AG09309 (cell line): ENCODE results near the gene FSTL3.

Source experiments
- DNase-seq: peaks from one replicate; pipeline ENCODE4 v3.0.0-alpha.2; 2010; ENCODE audit warnings: low read depth
- H3K4me3 ChIP-seq: 2 replicates; pipeline ENCODE4 v1.5.1; 2011; ENCODE audit warnings: mild to moderate bottlenecking, low read depth, low read length, moderate library complexity; ENCODE audit not compliant: control insufficient read depth
- CTCF ChIP-seq: IDR thresholded peaks from 2 replicates; pipeline ENCODE4 v1.5.1; 2011; ENCODE audit warnings: mild to moderate bottlenecking, low read depth, low read length, inconsistent platforms; ENCODE audit not compliant: insufficient read depth, control insufficient read depth; ENCODE audit errors: missing control alignments

Gene FSTL3

GRCh38 chr19:658059-658839 is 17.9 kb upstream of the FSTL3 start:
- no peak overlapping the region for H3K4me3 ChIP-seq
- no peak for TF ChIP-seq CTCF
- DNase-seq = no peak

- no peak for TF ChIP-seq CTCF
- H3K4me3 ChIP-seq = no peak overlapping the region
- no peak for DNase-seq
These were observed 17.0 kb upstream of the FSTL3 start for GRCh38 chr19:658916-659839.

- no peak for DNase-seq
- TF ChIP-seq CTCF = no peak
- H3K4me3 ChIP-seq = peak overlapping the region; percentile 73
These were observed 15.3 kb upstream of the FSTL3 start for GRCh38 chr19:660793-661426.

- no peak for DNase-seq
- TF ChIP-seq CTCF = no peak
- peak overlapping the region; percentile 73 for H3K4me3 ChIP-seq
These were observed 14.6 kb upstream of the FSTL3 start for GRCh38 chr19:661427-662196.

- DNase-seq = no peak
- peak overlapping the region; percentile 73 for H3K4me3 ChIP-seq
- no peak for TF ChIP-seq CTCF
These were observed 13.8 kb upstream of the FSTL3 start for GRCh38 chr19:662207-662961.
